OCI-LY1 (cell line): ENCODE measurements around the gene COL23A1.

Experiments
- CTCF ChIP-seq: fragments of 200-600 bp; sonication (generic), shearing (Covaris generic); IDR thresholded peaks from 2 replicates; pipeline ENCODE4 v1.5.1; 2017; ENCODE audit warnings: mild to moderate bottlenecking, antibody characterized with exemption, low read length, moderate library complexity, mixed read lengths
- EZH2 ChIP-seq: fragments of 200-600 bp; sonication (generic), shearing (Covaris generic); IDR thresholded peaks from 2 replicates; pipeline ENCODE4 v1.8.0; 2017; ENCODE audit warnings: borderline replicate concordance, mixed run types, mild to moderate bottlenecking, antibody characterized with exemption, low read length, moderate library complexity, mixed read lengths

GRCh38 chr5:178389026-178389729 lies 201.0 kb downstream of the COL23A1 start:
- TF ChIP-seq CTCF (no peak), EZH2 (no peak)
